ENCODE results near the gene INTS11. TPM values are rescaled to one million over a fixed set of nuclear protein-coding genes. Genes with fewer than 3 reads are reported as not detected.

Gene INTS11
- total and polyA plus RNA-seq, 2 donors (not counting 1 experiment from before 2014, with no cell fraction given), result 149 to 245 TPM

GRCh38 chr1:1273512-1274298 lies 50.8 kb downstream of the INTS11 start, which contains the start of gene UBE2J2:
UBE2J2 (minus strand) TSS chr1:1273854; CDS start chr1:1267992, 5,862 bp downstream.
- Mint-ChIP-seq H3K27me3 (no peaks in the 10 kb centered on the region), H3K27ac (peak within 1 kb of the TSS; percentile 76), H3K4me1 (peaks cover 36% of the 10 kb centered on the region), H3K4me3 (peak within 1 kb of the TSS; percentile 88), H3K9me3 (ENCODE audit: insufficient read depth) (no peaks in the 10 kb centered on the region)
- H3K9me3 ChIP-seq (ENCODE audit: control extremely low read depth in 1 of 3, control insufficient read depth in 2 of 3, insufficient read depth in 1 of 3, low read length in 2 of 3), result no peaks in the 10 kb centered on the region
- DNase-seq (peak; percentile 94), ATAC-seq (ENCODE audit: low read depth) (peak; percentile 98)
- intact Hi-C loops (cut with micrococcal nuclease), result loop anchor here (1.0 kb wide), 4 partner anchors 32 to 157 kb away; partner anchors contain the start of genes AURKAIP1, C1orf159, CPTP and INTS11
- peak within 1 kb of the TSS; percentile 87 for H3K9ac ChIP-seq (ENCODE audit: low read length)
- peaks cover 29 to 38% of the 10 kb centered on the region in 2 donors for H3K4me1 ChIP-seq (ENCODE audit: control insufficient read depth in 2 of 2, insufficient read depth in 2 of 2, low read length in 2 of 2)
- H3K79me2 ChIP-seq (ENCODE audit: control insufficient read depth, insufficient read depth, low read length), result peaks cover 47% of the 10 kb centered on the region
- WGBS (ENCODE audit: insufficient coverage), result under 1% methylated on average over 90 of the region's 105 CpGs
- TF ChIP-seq EZH2 (IDR thresholded peaks at IDR 0.05; ENCODE audit: borderline replicate concordance, insufficient read depth, low read depth, low read length, poor library complexity, severe bottlenecking) (no peak), CTCF (IDR thresholded peaks at IDR 0.05) (no peak)
- peaks cover 43% of the 10 kb centered on the region for H4K20me1 ChIP-seq (ENCODE audit: control insufficient read depth, insufficient read depth, low read length, poor library complexity, severe bottlenecking)
- H3K27me3 ChIP-seq (replicated peaks in 1 of 4; ENCODE audit: control extremely low read depth in 1 of 4, control insufficient read depth in 3 of 4, insufficient read depth in 4 of 4, low read length in 3 of 4), result no peaks in the 10 kb centered on the region
- H3K4me3 ChIP-seq (ENCODE audit: control extremely low read depth in 1 of 5, extremely low read depth in 1 of 5, insufficient read depth in 1 of 5, low read depth in 2 of 5, low read length in 4 of 5), result peak within 1 kb of the TSS; percentile 3 to 84 (median 77)
- ChIA-PET POLR2A (interaction anchor here (0.5 to 1.5 kb wide), 8 partner anchors 12 to 314 kb away, joined by 3 to 8 read pairs (median 4); partner anchors contain the start of genes AURKAIP1, CCNL2, ISG15 and MRPL20), CTCF (interaction anchor here (0.6 to 1.4 kb wide), 5 partner anchors 17 to 157 kb away, joined by 3 to 4 read pairs (median 3); partner anchors contain the start of gene AURKAIP1)
- H3K36me3 ChIP-seq (replicated peaks in 1 of 2; ENCODE audit: control extremely low read depth in 1 of 2, control insufficient read depth in 1 of 2, extremely low read depth in 1 of 2, insufficient read depth in 2 of 2, low read length in 1 of 2), result peaks cover 0 to 4% of the 10 kb centered on the region in 2 experiments
- peak within 1 kb of the TSS; percentile 93 for H3K4me2 ChIP-seq (replicated peaks; ENCODE audit: low read depth, low read length, poor library complexity, severe bottlenecking)
- peak within 1 kb of the TSS; percentile 24 to 77 for H3K27ac ChIP-seq (ENCODE audit: low read length in 2 of 2)
- peak within 1 kb of the TSS; percentile 98 for H2AFZ ChIP-seq (ENCODE audit: insufficient read depth, low read depth, low read length, poor library complexity, severe bottlenecking)
